Neural cell (in vitro differentiated cells): ENCODE data around the gene VWA5B1.

Experiments
- CTCF ChIP-seq: fragments of 450-650 bp; IDR thresholded peaks from 2 replicates; pipeline ENCODE4 v1.5.1; 2014; ENCODE audit warnings: antibody characterized with exemption, mild to moderate bottlenecking, moderate library complexity; ENCODE audit not compliant: poor library complexity, severe bottlenecking
- EP300 ChIP-seq: fragments of 450-650 bp; conservative IDR thresholded peaks from 2 replicates; pipeline ENCODE4 v1.6.1; 2014; ENCODE audit warnings: antibody characterized with exemption, mild to moderate bottlenecking, moderate library complexity; ENCODE audit not compliant: poor library complexity, severe bottlenecking
- EZH2 ChIP-seq: fragments of 200-600, 300-800 bp; shearing (Covaris generic), sonication (generic); IDR thresholded peaks from 2 replicates; pipeline ENCODE4 v1.6.1; 2014; ENCODE audit warnings: antibody characterized with exemption, low read length, borderline replicate concordance, mild to moderate bottlenecking; ENCODE audit not compliant: insufficient read depth, poor library complexity, severe bottlenecking
- MXI1 ChIP-seq: fragments of 450-650 bp; conservative IDR thresholded peaks from 2 replicates; pipeline ENCODE4 v1.6.1; 2014; ENCODE audit warnings: antibody characterized with exemption, mild to moderate bottlenecking; ENCODE audit not compliant: poor library complexity, severe bottlenecking
- POLR2AphosphoS5 ChIP-seq: IDR thresholded peaks from 2 replicates; pipeline ENCODE4 v1.6.1; 2012
- RAD21 ChIP-seq: fragments of 450-650 bp; conservative IDR thresholded peaks from 2 replicates; pipeline ENCODE4 v1.6.1; 2014; ENCODE audit warnings: antibody characterized with exemption, mild to moderate bottlenecking, moderate library complexity
- SMC3 ChIP-seq: fragments of 450-650 bp; conservative IDR thresholded peaks from 2 replicates; pipeline ENCODE4 v1.6.1; 2014; ENCODE audit warnings: antibody characterized with exemption, mild to moderate bottlenecking, moderate library complexity; ENCODE audit not compliant: poor library complexity
- TAF1 ChIP-seq: IDR thresholded peaks from 2 replicates; pipeline ENCODE4 v1.6.1; 2012; ENCODE audit warnings: low read depth
- TF ChIP-seq, protein P1 (sequence below): IDR thresholded peaks from 2 replicates; pipeline ENCODE4 v1.6.1; 2012; ENCODE audit warnings: borderline replicate concordance

GRCh38 chr1:20308569-20308968 is 17.9 kb downstream of the VWA5B1 start:
- TF ChIP-seq CTCF: no peak
- no peak for TF ChIP-seq EZH2
- TF ChIP-seq POLR2AphosphoS5: no peak
- TF ChIP-seq SMC3: no peak
- TF ChIP-seq, protein P1, sequence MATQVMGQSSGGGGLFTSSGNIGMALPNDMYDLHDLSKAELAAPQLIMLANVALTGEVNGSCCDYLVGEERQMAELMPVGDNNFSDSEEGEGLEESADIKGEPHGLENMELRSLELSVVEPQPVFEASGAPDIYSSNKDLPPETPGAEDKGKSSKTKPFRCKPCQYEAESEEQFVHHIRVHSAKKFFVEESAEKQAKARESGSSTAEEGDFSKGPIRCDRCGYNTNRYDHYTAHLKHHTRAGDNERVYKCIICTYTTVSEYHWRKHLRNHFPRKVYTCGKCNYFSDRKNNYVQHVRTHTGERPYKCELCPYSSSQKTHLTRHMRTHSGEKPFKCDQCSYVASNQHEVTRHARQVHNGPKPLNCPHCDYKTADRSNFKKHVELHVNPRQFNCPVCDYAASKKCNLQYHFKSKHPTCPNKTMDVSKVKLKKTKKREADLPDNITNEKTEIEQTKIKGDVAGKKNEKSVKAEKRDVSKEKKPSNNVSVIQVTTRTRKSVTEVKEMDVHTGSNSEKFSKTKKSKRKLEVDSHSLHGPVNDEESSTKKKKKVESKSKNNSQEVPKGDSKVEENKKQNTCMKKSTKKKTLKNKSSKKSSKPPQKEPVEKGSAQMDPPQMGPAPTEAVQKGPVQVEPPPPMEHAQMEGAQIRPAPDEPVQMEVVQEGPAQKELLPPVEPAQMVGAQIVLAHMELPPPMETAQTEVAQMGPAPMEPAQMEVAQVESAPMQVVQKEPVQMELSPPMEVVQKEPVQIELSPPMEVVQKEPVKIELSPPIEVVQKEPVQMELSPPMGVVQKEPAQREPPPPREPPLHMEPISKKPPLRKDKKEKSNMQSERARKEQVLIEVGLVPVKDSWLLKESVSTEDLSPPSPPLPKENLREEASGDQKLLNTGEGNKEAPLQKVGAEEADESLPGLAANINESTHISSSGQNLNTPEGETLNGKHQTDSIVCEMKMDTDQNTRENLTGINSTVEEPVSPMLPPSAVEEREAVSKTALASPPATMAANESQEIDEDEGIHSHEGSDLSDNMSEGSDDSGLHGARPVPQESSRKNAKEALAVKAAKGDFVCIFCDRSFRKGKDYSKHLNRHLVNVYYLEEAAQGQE: no peak
- no peak for TF ChIP-seq TAF1
- no peak for TF ChIP-seq EP300
- TF ChIP-seq MXI1: no peak
- TF ChIP-seq RAD21: no peak
